Gastrocnemius medialis (tissue), 4 donors: Measurements from ENCODE around the gene SAP25. TPM values are rescaled to one million over a fixed set of nuclear protein-coding genes. Genes with fewer than 3 reads are reported as not detected.
"Not testable (repeated sequence)": the region's sequence is repeated elsewhere in the genome, so short reads cannot be mapped to it uniquely, and the experiment has no call there.

Experiments
- ATAC-seq, 2 donors: fragments of 150-250 bp; one replicate each; pipeline ENCODE4 v1.9.1; 2016
- DNase-seq, 2 donors: peaks; one replicate each; pipeline ENCODE4 v3.0.0-alpha.2; 2019
- H3K27ac ChIP-seq, 4 donors: fragments of 200-600 bp; sonication (generic); 1 replicate in 1 of 4; 2 replicates in 3 of 4; pipeline ENCODE4 v1.5.1; 2016 to 2018; ENCODE audit warnings: mild to moderate bottlenecking in 2 of 4, moderate library complexity in 1 of 4
- H3K27me3 ChIP-seq, 3 donors: fragments of 200-600 bp; sonication (generic) in 2 of 3; 1 replicate in 1 of 3; 2 replicates in 2 of 3; pipeline versions ENCODE4 v1.5.1 to v1.6.0; 2016 to 2019; ENCODE audit warnings: mild to moderate bottlenecking in 1 of 3, moderate library complexity in 1 of 3
- H3K36me3 ChIP-seq, 2 donors: fragments of 200-600 bp; sonication (generic) in 1 of 2; one replicate each; pipeline ENCODE4 v1.5.1; 2017 to 2018
- H3K4me1 ChIP-seq, 2 donors: fragments of 200-600 bp; sonication (generic) in 1 of 2; one replicate each; pipeline ENCODE4 v1.5.1; 2016 to 2017; ENCODE audit warnings: mild to moderate bottlenecking in 2 of 2
- H3K4me3 ChIP-seq, 4 donors: fragments of 200-600 bp; sonication (generic) in 3 of 4; 1 replicate in 1 of 4; 2 replicates in 3 of 4; pipeline ENCODE4 v1.5.1; 2016 to 2019; ENCODE audit warnings: mild to moderate bottlenecking in 2 of 4
- H3K9me3 ChIP-seq, 3 donors: fragments of 200-600 bp; sonication (generic) in 2 of 3; 1 replicate in 1 of 3; 2 replicates in 2 of 3; pipeline ENCODE4 v1.5.1; 2016 to 2019
- CTCF ChIP-seq, 5 experiments: fragments of 450-650 bp in 3 of 5; fragments of 200-600 bp in 2 of 5; sonication (generic) in 2 of 5; IDR thresholded peaks in 4 of 5; conservative IDR thresholded peaks in 1 of 5; 1 replicate in 4 of 5; 2 replicates in 1 of 5; pipeline ENCODE4 v1.5.1; 2016 to 2019; ENCODE audit warnings: antibody characterized with exemption in 5 of 5, mild to moderate bottlenecking in 3 of 5, moderate library complexity in 3 of 5
- POLR2A ChIP-seq, 2 donors: fragments of 450-650 bp; IDR thresholded peaks; one replicate each; pipeline ENCODE4 v1.6.1; 2017; ENCODE audit warnings: antibody characterized with exemption in 2 of 2, mild to moderate bottlenecking in 2 of 2, moderate library complexity in 2 of 2
- in situ Hi-C, 4 donors: fragments of 200-750 bp; cut with MboI; loops; one replicate each; pipeline versions ENCODE4 v1.15.0 to v1.8.0; 2017; ENCODE audit warnings: low sequenced_read_pairs in 4 of 4
- intact Hi-C: fragments of 100-400 bp; cut with DNase I; formaldehyde crosslinking; loops from one replicate; pipeline ENCODE4 v1.15.1; 2023; ENCODE audit warnings: low total_unique reads
- total RNA-seq, 4 donors: library from RNA; depleted of rRNA; stranded (reverse); fragments of >200 nt; gene quantifications; one replicate each; pipeline versions ENCODE4 v1.1.0 to v1.2.3, GENCODE V29; 2016

The SAP25 gene
- total RNA-seq, 4 donors from 2014 or later, result 0.49 TPM; not detected in 3

DNA sequence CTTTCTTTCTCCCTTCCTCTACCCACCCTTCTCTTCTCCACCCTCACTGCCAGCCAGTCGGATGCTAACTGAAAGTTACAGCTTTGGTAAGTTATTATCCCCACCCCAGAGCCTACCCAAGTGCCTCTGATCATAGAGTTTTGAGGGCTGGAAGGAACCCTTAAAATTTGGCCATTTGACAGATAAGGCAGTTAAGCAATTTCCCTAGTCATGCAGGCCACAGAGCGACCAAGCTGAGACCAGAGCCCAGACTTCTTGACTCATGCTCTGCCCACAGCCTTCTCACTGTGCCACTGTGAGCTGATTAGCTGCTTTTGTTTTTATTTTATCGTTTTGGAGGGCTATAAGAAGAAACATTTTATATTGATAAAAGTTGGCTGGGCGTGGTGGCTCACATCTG, 17.2 kb downstream of the SAP25 start:
- Histone ChIP-seq H3K4me1 (no peaks in the 10 kb centered on the region), H3K4me3 (no peak overlapping the region), H3K9me3 (no peaks in the 10 kb centered on the region), H3K27me3 (no peaks in the 10 kb centered on the region), H3K36me3 (peaks cover 0 to 21% of the 10 kb centered on the region in 2 donors), H3K27ac (no peak overlapping the region)
- in situ Hi-C loops, result loop anchor here in 3 of 4 donors (5.0 to 25.0 kb wide), 3 partner anchors 82 to 94 kb away; partner anchors contain the start of genes SPACDR (in 1 of the 3) and TSC22D4 (in 1 of the 3)
- DNase-seq (no peak), ATAC-seq (no peak)
- TF ChIP-seq CTCF (IDR thresholded peaks at IDR 0.05 in 4 of 5, conservative IDR thresholded peaks at IDR 0.05 in 1 of 5) (no peak), POLR2A (IDR thresholded peaks at IDR 0.05) (no peak)
- intact Hi-C loops, result no loop called here

DNA sequence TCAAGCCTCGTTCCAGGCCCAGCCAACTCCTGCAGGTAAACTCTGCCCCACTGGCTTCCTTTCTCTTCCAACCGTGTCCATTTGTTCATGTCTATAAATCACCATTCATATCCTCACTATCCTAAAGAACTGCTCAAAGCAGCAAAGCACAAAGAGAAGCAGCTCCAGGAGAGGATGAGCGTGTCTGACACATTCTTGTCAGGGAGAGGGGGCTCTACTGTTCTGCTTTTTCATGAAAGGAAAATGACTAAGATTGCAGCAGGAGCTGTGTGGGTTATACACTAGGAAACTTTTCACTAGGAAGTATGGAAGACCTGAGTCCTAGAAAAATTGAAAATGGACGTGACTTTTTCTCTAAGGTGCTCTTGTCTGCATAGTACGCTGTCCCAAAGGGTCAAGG, 18.0 kb downstream of the SAP25 start:
- no peaks in the 10 kb centered on the region for H3K4me1 ChIP-seq
- ATAC-seq (no peak), DNase-seq (no peak)
- intact Hi-C loops (no loop called here), in situ Hi-C loops (loop anchor here in 3 of 4 donors (5.0 to 25.0 kb wide), 3 partner anchors 81 to 93 kb away; partner anchors contain the start of genes SPACDR (in 1 of the 3) and TSC22D4 (in 1 of the 3))
- H3K4me3 ChIP-seq, result no peak overlapping the region
- no peak overlapping the region for H3K27ac ChIP-seq
- no peak for TF ChIP-seq CTCF (IDR thresholded peaks at IDR 0.05 in 4 of 5, conservative IDR thresholded peaks at IDR 0.05 in 1 of 5)
- no peak for TF ChIP-seq POLR2A (IDR thresholded peaks at IDR 0.05)
- no peaks in the 10 kb centered on the region for H3K27me3 ChIP-seq
- peaks cover 0 to 21% of the 10 kb centered on the region in 2 donors for H3K36me3 ChIP-seq
- no peaks in the 10 kb centered on the region for H3K9me3 ChIP-seq

DNA sequence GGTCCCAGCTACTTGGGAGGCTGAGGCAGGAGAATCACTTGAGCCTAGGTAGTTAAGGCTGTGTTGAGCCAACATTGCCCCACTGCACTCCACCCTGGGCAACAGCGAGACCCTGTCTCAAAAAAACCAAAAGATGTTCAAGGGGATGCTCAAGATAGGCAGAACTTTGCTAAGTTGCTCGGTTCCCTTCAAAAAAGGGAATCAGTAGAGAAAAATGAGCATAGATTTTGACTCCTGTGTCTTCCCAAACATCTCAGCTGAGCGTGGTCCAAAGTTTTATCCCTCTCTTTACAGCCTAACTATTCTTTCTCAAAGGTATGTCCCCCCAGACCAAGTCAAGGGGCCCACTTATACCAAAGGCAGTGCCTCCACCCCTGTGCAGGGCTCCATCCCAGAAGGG, 20.7 kb downstream of the SAP25 start:
- no peak for TF ChIP-seq CTCF (IDR thresholded peaks at IDR 0.05 in 4 of 5, conservative IDR thresholded peaks at IDR 0.05 in 1 of 5)
- no peak for TF ChIP-seq POLR2A (IDR thresholded peaks at IDR 0.05)
- no peaks in the 10 kb centered on the region for H3K9me3 ChIP-seq
- H3K4me3 ChIP-seq, result no peak overlapping the region
- H3K27me3 ChIP-seq, result no peaks in the 10 kb centered on the region
- H3K27ac ChIP-seq, result no peak overlapping the region
- H3K36me3 ChIP-seq, result peaks cover 0 to 30% of the 10 kb centered on the region in 2 donors
- no peak for ATAC-seq
- in situ Hi-C loops (loop anchor here in 2 of 4 donors (10.0 to 25.0 kb wide), 2 partner anchors 78 to 91 kb away; partner anchors contain the start of genes SPACDR (in 1 of the 2) and TSC22D4 (in 1 of the 2)), intact Hi-C loops (no loop called here)
- no peak for DNase-seq
- peaks cover 0 to 4% of the 10 kb centered on the region in 2 donors for H3K4me1 ChIP-seq

- peaks cover 0 to 9% of the 10 kb centered on the region in 2 donors for H3K4me1 ChIP-seq
- no peaks in the 10 kb centered on the region for H3K27me3 ChIP-seq
- H3K27ac ChIP-seq, result no peak overlapping the region
- ATAC-seq, result no peak
- H3K36me3 ChIP-seq, result peaks cover 0 to 30% of the 10 kb centered on the region in 2 donors
- DNase-seq, result no peak
- in situ Hi-C loops, result loop anchor here in 2 of 4 donors (10.0 to 25.0 kb wide), 2 partner anchors 78 to 90 kb away; partner anchors contain the start of genes SPACDR (in 1 of the 2) and TSC22D4 (in 1 of the 2)
- no peaks in the 10 kb centered on the region for H3K9me3 ChIP-seq
- no peak for TF ChIP-seq CTCF (IDR thresholded peaks at IDR 0.05 in 4 of 5, conservative IDR thresholded peaks at IDR 0.05 in 1 of 5)
- TF ChIP-seq POLR2A (IDR thresholded peaks at IDR 0.05), result no peak
- H3K4me3 ChIP-seq, result no peak overlapping the region
- intact Hi-C loops, result no loop called here
These were observed 21.2 kb downstream of the SAP25 start for GRCh38 chr7:100552532-100552931.

- H3K9me3 ChIP-seq, H3K4me3 ChIP-seq, in situ Hi-C loops, intact Hi-C loops, H3K27me3 ChIP-seq, DNase-seq, ATAC-seq: not testable (repeated sequence)
- Histone ChIP-seq H3K27ac (peak overlapping the region; percentile 12 to 84 (median 76)), H3K4me1 (peaks cover 22 to 42% of the 10 kb centered on the region in 2 donors), H3K36me3 (peaks cover 0 to 16% of the 10 kb centered on the region in 2 donors)
These were observed 25.3 kb downstream of the SAP25 start for GRCh38 chr7:100548446-100548845.
